Gastrocnemius medialis (tissue), 4 donors: ENCODE data around the gene CA10.

Experiments
- POLR2A ChIP-seq, 2 donors: fragments of 450-650 bp; IDR thresholded peaks; one replicate each; pipeline ENCODE4 v1.6.1; 2017; ENCODE audit warnings: antibody characterized with exemption in 2 of 2, mild to moderate bottlenecking in 2 of 2, moderate library complexity in 2 of 2
- TF ChIP-seq, protein P1 (sequence below), 5 experiments: fragments of 450-650 bp in 3 of 5; fragments of 200-600 bp in 2 of 5; sonication (generic) in 2 of 5; IDR thresholded peaks in 4 of 5; conservative IDR thresholded peaks in 1 of 5; 1 replicate in 4 of 5; 2 replicates in 1 of 5; pipeline ENCODE4 v1.5.1; 2016 to 2019; ENCODE audit warnings: antibody characterized with exemption in 5 of 5, mild to moderate bottlenecking in 3 of 5, moderate library complexity in 3 of 5

DNA sequence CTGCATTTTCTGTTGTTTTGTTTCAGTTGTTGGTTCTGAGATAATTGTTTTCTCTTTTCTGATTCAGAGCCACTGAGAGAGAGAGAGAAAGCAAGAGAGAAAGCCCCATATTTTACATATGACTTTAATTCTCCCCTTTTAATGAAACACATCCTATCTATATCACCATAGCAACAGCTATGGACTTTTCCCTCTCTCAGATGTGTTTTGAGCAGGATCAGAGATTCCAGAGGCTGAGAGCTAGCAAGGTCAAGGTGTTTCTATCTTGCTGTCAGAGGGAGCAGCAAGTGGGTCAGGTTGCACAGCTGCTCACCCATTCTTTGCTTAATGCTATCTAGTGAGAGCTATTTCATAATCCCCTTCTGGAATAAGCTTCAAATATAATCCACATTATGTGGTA, 415.9 kb downstream of the CA10 start:
- no peak for TF ChIP-seq POLR2A (IDR thresholded peaks at IDR 0.05)
- TF ChIP-seq, protein P1, sequence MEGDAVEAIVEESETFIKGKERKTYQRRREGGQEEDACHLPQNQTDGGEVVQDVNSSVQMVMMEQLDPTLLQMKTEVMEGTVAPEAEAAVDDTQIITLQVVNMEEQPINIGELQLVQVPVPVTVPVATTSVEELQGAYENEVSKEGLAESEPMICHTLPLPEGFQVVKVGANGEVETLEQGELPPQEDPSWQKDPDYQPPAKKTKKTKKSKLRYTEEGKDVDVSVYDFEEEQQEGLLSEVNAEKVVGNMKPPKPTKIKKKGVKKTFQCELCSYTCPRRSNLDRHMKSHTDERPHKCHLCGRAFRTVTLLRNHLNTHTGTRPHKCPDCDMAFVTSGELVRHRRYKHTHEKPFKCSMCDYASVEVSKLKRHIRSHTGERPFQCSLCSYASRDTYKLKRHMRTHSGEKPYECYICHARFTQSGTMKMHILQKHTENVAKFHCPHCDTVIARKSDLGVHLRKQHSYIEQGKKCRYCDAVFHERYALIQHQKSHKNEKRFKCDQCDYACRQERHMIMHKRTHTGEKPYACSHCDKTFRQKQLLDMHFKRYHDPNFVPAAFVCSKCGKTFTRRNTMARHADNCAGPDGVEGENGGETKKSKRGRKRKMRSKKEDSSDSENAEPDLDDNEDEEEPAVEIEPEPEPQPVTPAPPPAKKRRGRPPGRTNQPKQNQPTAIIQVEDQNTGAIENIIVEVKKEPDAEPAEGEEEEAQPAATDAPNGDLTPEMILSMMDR (IDR thresholded peaks at IDR 0.05 in 4 of 5, conservative IDR thresholded peaks at IDR 0.05 in 1 of 5), result no peak
